H1 (cell line): ENCODE data around the gene PPA1. TPM values are rescaled to one million over a fixed set of nuclear protein-coding genes. Genes with fewer than 3 reads are reported as not detected.

Experiments used
- CHD7 ChIP-seq: fragments of 300-600 bp; sonication (generic); IDR thresholded peaks from 2 replicates; pipeline ENCODE4 v1.7.1; 2012; ENCODE audit warnings: low read length, moderate library complexity, mild to moderate bottlenecking, inconsistent platforms; ENCODE audit not compliant: insufficient replicate concordance
- JUN ChIP-seq: IDR thresholded peaks from 2 replicates; pipeline ENCODE4 v1.6.1; 2011; ENCODE audit warnings: low read depth, mild to moderate bottlenecking, improper control_type of control experiment, low read length
- RBBP5 ChIP-seq: IDR thresholded peaks from 2 replicates; pipeline ENCODE4 v1.7.1; 2012; ENCODE audit warnings: low read depth, mild to moderate bottlenecking, inconsistent platforms, low read length, moderate library complexity, borderline replicate concordance
- polyA plus RNA-seq, 7 experiments: library from polyadenylated mRNA; depleted of rRNA in 3 of 7; stranded (reverse) in 5 of 7; unstranded in 2 of 7; fragments of >200 nt in 5 of 7; fragments of 200-250 nt in 2 of 7; gene quantifications; 1 replicate in 5 of 7; 2 replicates in 1 of 7; 4 replicates in 1 of 7; pipeline versions ENCODE4 v1.2.1 to v1.2.3, GENCODE V29; 2011 to 2013; ENCODE audit warnings: missing spikeins in 2 of 7, mixed read lengths in 2 of 7
- total RNA-seq: library from RNA; stranded (reverse); fragmentation: NEBNext Ultra II Directional; extraction: Animal tissue kit (Norgen Biotek cat#: 25700); gene quantifications from 2 replicates; pipeline ENCODE4 v1.2.1, GENCODE V29; 2021

PPA1 gene
- total and polyA plus RNA-seq, 2 of the 8 experiments (the other 6 are each of a cell fraction or from before 2014, with no cell fraction given): 77.0 to 191 TPM

DNA sequence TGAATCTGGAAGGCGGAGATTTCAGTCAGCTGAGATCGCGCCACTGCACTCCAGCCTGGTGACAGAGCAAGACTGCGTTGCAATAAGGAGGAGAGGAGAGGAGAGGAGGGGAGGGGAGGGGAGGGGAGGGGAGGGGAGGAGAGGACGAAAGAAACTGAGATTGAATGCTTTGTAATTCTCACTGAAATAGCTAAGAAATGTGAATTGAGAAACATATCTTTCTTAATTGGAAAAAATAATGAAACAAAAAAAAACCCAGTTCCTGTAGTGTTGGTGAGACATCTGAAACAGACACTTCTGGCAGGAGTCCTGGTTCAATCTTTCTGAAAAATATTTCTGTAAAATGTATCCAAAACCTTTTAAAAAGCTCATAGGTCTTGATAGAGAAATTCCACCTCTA lies 26.5 kb downstream of the PPA1 start (continued):
- TF ChIP-seq JUN: no peak
- TF ChIP-seq CHD7: no peak
- TF ChIP-seq RBBP5: no peak
